DMS114 treated with DMSO at 0.1 percent for 48 hours (cell line): ENCODE data around the gene EPHB4.
"Not testable (repeated sequence)": the region's sequence is repeated elsewhere in the genome, so short reads cannot be mapped to it uniquely, and the experiment has no call there.

ENCODE experiments used
- DNase-seq: peaks from one replicate; lab custom pipeline; 2025; ENCODE audit not compliant: unreplicated experiment; lab: John Stamatoyannopoulos, UW

EPHB4 gene

GRCh38 chr7:100854899-100855298, 27.6 kb upstream of the EPHB4 start:
- not testable (repeated sequence) for DNase-seq

DNA sequence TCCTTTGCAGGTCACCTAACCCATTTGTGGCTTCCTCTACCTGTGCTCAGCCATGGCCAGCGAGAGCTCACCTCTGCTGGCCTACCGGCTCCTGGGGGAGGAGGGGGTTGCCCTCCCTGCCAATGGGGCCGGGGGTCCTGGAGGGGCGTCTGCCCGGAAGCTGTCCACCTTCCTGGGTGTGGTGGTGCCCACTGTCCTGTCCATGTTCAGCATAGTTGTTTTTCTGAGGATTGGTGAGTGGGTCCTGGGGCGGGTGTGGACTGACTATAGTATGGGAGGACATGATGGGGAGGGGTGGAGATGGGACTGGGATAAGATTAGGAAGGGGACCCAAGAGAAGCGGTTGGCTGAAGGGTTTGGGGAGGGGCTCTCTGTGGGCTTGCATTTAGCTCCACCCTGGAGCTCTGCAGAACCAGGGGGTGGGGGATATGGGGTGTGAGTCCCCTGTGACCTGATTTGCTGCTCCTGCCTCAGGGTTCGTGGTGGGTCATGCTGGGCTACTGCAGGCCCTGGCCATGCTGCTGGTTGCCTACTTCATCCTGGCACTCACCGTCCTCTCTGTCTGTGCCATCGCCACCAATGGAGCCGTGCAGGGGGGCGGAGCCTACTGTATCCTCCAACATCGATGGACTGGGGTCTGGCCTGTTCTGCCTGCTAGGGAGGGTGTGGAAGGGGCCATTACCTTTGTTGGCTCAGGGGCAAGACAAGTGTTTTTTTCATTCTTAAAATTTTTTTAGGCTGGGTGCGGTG, 27.0 kb upstream of the EPHB4 start:
- no peak for DNase-seq

DNA sequence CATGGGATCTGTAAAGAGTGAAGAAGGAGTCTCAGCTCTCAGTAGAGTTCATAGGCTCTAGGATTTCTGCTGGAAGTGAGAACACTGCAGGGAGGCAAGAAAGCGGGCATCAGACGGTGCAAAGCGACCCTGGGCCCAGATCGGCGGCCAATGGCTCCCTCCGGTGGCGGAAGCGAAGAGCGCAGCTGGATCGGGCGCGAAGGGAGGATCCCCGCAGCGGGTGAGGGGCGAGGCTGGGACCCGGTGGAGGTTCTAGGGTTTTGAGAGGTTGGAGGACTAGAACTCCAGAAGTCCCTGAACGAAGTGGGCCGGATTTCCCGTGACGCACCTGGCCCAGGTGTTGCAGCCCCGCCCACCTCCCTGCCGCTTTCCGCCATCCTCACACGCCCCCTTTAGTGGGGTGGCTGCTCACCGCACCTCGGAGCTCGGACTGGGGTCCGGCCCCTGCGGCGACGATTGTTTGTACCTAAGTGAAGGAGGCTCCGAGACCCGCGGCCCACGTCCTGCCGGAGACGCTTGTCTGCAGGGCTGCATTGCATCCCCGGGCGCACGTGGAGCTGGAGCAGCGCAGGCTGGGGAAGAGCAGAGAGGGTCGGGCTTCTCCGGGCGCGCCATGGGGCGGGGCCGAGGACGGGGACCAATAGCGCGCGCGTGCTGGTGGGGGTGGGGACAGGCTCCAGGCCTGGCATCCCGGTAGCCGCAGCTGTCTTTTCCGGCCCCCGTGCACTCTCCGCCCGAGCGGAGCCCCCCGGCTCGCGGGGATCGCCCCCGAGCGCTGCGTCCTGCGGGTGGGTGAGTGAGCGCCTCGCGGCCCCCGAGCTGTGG, 24.9 kb upstream of the EPHB4 start, which contains the start of gene SLC12A9:
TSS of gene SLC12A9 (plus strand) at position 666 of the 825 bp plus-strand sequence. CDS start 1,485 bp downstream, outside the sequence.
- DNase-seq: peak; percentile 75

- no peak for DNase-seq
Measured at GRCh38 chr7:100847360-100847759, 20.0 kb upstream of the EPHB4 start.

DNA sequence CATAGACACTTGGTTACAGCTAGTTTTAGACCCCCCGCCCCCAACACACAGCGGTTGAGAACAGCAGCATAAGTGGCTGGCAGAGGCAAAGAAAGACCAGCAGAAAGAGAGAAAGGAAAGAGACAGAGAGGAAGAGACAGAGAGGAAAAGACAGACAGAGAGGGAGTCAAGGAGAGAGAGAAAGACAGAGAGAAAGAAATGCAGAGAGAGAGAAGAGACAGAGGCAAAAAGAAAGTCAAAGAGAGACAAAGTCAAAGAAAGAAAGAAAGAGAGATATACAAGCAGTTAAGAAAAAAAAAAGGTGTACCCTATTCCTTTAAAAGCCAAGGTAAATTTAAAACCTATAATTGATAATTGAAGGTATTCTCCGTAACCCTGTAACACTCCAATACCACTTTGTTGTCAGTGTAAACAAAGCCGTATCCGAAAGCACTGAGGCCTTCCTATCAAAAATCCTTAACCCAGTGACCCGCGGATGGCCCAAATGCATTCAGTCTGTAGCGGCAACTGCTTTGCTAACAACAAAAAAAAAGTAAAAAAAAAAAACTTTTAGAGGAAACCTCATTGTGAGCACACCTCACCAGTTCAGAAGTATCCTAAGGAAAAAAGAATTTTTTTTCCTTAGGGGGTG, 13.3 kb upstream of the EPHB4 start:
- DNase-seq: no peak

DNA sequence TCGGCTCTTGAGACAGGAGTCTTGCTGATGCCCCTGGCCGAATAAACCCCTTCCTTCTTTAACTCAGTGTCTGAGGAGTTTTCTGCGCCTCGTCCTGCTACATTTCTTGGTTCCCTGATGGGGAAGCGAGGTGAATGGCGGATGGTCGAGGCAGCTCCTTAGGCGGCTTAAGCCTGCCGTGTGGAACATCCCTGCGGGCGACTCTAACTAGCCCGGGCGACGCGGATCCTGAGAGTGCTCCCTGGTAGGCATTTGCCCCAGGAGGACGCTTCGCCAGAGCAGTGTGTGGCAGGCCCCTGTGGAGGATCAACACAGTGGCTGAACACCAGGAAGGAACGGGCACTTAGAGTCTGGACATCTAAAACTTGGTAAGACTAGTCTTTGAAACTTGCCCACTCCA, 12.0 kb upstream of the EPHB4 start:
- DNase-seq: no peak

DNA sequence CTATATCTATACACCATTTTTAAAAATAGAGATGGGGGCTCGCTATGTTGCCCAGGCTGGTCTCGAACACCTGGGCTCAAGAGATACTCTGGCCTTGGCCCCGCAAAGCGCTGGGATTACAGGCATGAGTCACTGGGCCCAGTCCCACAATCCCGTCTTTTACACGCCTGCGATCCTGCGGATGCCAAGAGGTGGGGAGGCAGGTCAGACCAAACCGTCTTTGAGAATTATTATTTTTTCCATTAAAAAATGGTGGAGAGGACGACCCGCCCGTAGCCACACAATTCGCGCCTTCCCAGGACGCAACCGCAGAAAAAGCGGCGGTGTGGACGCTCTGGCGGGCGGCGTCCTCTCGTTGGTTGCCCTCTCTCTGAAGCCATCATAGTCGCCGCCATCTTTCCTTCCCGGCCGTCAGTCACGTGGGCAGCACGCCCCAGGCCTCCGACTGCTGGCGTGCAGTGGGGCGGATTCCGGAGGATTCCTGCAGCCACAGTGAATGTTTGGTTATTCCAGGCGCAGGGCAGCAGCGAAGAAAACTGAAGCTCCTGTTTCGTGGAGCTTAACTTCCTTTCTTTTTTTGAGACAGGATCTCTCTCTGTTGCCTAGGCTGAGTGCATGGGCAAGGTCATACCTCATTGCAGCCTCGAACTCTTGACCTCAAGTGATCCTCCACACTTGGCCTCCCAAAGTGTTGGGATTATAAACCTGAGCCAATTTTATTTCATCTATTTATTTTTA, 9.9 kb upstream of the EPHB4 start:
- DNase-seq: peak; percentile 89

DNA sequence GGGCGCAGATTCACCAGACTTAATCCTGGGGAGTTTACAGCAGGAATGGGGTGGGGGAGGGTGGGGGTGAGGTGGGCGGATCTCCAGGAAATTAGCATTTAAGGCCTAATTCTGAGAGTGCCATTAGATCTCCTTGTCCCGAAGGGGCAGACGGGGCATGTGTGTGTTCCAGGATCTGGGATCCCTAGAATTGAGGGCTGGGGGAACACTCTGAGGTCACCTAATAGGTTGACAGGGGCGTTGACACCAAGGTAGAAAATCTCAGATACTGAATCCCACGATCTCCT, 9.4 kb upstream of the EPHB4 start:
- no peak for DNase-seq

DNA sequence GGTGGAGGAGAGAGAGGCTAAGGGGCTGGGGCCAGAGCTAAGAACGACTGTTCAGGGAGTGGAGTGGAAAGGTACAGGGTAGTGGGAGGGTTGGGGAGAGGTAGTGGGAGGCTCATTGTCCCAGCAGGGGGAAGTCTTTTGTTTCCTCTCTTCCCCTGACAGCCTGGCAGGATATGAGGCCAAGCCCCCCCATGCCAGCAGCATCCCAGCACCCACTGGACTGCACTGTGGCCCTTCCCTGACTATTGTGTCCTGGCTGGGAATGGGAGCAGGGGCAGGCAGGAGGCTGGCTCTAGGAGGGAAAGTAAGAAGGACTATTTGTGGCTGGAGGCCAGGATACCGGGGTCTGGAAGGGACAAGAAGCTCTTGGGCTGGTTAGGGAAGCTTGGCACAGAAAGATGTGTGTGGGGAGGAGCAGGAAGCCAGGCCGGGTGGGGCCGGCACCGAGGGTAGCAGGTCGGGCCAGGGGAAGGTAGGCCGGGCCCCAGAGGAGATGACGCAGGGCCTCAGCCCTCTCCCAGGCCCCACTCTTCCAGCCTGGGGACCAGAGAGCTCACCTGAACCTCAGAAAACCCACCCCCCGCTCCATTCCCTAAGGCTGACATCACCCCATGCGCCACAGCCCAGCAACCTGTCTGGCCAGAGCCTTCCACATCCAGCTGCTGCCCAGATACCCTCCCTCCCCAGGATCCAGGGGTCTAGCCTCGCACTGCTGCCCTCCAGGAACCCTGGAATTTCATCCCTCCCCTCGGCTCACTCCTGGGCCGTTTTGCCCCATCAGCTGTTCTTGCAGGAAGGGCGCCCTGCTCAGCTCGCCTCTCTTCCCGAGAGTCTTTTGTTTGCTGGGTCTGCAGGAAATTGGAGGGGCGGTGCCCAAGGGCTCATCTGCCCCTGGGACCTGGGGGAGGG, 8.8 kb upstream of the EPHB4 start:
- DNase-seq: no peak

GRCh38 chr7:100832281-100832633, 4.9 kb upstream of the EPHB4 start:
- DNase-seq: no peak

DNA sequence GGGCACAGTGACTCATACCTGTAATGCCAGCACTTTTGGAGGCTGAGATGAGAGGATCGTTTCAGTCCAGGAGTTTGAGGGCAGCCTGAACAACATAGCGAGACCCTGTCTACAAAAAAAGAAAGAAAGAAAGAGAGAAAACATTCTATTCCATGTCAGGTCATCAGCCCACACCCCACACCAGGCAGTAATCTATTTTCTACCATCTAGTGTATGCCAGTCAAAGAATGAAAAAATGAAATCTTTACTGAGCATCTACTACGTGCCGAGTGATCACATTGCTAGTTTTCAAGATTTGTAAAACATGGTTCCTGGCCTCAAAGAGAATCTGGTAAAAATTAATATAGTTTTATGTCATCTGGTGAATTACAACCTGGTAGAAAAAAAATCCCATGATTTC, 3.1 kb upstream of the EPHB4 start:
- DNase-seq: no peak

DNA sequence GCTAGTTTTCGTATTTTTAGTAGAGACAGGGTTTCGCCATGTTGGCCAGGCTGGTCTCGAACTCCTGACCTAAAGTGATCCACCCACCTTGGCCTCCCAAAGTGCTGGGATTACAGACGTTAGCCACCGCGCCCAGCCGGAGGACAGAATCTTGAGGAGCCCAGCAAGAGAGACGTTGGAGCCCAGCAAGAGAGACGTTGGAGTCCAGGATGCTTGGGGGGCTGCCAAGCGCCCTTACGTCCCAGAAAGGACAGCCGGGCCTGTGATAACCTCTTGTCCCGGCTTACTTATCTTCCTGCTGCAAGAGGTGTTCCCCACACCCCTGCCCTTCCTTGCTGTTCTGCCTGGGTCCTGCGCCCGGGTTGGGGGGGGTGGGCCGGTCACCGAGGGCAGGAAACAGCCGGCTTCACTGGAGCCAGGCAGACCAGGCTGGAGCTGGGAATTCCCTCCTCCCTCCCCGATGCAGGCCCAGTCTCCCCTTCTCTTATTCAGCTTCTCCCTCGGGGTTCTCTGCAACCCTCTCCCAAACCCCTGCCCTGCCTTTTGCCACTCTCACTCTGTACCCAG, 1.9 kb upstream of the EPHB4 start:
- DNase-seq: no peak

GRCh38 chr7:100826514-100827329, 601 bp downstream of the EPHB4 start:
- no peak for DNase-seq

DNA sequence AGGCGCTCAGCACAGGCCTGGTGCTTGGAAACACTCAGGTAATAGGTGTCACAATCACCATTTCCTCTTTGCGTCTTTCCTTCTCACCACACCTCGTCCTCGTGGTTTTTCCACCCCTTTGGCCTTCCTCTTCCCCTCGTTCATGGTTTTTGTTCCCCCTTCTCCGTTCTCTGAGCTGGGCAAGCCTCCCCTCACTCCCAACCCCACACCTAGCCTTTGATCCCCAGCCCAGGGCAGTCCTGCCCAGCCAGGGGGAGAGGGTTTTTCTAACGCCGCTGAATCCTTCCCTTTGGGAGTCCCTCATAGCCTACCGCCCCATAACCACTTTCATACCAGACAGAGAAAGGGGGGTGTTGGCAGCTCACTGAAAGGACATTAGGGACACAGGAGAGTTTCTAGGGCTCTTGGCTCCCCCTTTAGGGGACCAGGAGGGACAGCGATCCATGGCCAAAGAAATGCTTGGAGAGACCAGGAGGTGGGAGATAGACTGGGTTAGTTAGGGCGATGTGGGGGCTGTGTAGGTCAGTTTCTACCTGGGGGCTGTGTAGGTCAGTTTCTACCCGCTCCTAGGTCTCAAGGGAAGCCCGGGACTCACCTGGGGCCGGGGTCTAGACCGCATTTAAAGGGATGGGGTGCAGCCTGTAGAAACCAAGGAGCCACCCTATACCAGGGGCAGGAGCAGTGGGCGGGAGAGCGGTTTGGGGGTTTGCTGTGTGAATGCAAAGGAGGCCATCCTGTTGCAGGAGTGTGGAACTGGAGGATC, 1.4 kb downstream of the EPHB4 start:
- DNase-seq: peak; percentile 10

GRCh38 chr7:100825215-100825671, 2.1 kb downstream of the EPHB4 start:
- no peak for DNase-seq

DNA sequence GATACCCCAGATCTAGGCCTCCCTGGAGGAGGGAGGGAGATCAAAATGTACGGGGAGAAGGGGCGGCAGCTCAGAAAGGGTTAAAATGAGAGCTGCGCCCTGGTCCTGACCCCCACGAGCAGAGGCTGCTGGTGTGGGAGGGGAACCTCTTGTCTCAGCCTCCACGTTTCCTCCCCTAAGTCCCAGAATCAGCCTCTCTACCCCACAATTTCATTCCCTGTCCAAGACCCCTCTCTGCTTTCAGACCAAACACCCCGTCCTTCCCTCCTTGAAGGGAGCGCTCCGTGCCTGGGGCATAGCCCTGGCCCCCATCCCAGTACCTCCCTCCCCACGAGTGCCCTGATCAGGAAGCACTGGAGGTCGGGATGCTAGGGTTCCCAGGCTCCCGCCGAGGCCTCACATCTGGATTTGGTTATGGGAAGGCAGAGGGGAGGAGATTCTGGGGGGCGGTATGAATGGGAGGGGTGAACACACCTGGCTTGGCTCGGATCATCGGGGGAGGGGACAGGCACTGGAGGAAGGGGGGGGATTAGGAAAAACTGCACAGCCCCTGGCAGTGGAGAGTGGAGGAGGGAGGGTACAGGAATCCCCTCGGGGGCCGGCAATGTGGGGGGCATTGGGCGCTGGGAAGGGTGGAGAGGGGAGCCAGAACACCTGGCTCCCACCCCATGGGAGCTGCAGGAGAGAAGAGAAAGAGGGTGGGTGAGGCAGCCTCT, 2.7 kb downstream of the EPHB4 start:
- DNase-seq: no peak

GRCh38 chr7:100823534-100823933, 3.8 kb downstream of the EPHB4 start:
- DNase-seq: no peak

DNA sequence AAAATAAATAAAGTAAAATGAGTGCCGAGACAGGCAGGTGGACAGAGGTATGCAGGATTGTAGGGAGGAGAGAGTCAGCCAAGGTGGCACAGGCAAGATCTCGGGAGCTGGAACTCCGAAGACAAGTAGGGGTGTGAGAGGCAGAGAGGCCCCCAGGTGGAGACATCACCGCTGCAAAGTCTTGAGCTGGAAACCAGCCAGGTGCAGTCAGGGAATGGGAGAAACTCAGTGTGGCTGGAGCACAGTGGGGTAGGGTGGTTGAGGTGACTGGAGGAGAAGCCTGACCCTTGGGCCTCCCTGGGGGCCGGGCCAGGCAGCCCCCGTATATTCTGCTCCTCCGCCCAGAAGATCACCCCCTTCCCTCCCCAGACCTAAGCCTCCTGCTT, 4.2 kb downstream of the EPHB4 start:
- DNase-seq: no peak
